DMS153 treated with DMSO at 0.1 percent for 48 hours (cell line): ENCODE data around the gene ATP2A2.
"Not testable (repeated sequence)": the region's sequence is repeated elsewhere in the genome, so short reads cannot be mapped to it uniquely, and the experiment has no call there.

Source experiments
- DNase-seq: peaks from one replicate; lab custom pipeline; 2025; ENCODE audit not compliant: unreplicated experiment; lab: John Stamatoyannopoulos, UW

Gene ATP2A2

DNA sequence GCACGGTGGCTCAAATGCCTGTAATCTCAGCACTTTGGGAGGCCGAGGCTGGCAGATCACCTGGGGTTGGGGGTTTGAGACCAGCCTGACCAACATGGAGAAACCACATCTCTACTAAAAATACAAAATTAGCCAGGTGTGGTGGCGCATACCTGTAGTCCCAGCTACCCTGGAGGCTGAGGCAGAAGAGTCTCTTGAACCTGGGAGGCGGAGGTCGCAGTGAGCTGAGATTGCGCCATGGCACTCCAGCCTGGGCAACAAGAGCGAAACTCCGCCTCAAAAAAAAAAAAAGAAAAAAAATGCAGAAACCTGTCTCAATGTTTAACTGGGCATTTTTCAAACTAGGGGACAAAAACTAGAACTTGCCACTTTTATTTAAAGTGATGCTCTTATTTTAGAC lies 59.2 kb downstream of the ATP2A2 start:
- DNase-seq, result not testable (repeated sequence)

GRCh38 chr12:110340706-110341105 lies 59.7 kb downstream of the ATP2A2 start:
- no peak for DNase-seq

DNA sequence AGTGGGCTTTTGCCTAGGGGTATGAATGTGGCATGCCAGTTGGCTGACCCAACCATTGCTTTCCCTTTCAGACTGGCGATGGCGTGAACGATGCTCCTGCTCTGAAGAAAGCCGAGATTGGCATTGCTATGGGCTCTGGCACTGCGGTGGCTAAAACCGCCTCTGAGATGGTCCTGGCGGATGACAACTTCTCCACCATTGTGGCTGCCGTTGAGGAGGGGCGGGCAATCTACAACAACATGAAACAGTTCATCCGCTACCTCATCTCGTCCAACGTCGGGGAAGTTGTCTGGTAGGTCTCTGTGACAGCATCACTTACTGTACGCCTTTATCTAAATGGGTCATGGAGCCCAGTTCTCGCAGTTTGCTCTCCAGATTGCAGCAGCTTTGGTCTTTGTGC lies 61.1 kb downstream of the ATP2A2 start:
- DNase-seq, result no peak

DNA sequence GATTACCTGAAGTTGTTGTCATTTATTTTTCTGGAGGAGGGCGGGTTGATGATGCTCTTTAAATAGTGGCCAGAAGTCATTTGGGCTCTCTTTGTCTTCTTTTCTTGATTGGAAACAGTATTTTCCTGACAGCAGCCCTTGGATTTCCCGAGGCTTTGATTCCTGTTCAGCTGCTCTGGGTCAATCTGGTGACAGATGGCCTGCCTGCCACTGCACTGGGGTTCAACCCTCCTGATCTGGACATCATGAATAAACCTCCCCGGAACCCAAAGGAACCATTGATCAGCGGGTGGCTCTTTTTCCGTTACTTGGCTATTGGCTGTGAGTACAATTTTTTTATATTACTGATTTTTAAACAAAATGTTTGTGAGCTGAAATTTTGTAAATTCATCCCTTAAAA lies 62.1 kb downstream of the ATP2A2 start:
- DNase-seq, result no peak

DNA sequence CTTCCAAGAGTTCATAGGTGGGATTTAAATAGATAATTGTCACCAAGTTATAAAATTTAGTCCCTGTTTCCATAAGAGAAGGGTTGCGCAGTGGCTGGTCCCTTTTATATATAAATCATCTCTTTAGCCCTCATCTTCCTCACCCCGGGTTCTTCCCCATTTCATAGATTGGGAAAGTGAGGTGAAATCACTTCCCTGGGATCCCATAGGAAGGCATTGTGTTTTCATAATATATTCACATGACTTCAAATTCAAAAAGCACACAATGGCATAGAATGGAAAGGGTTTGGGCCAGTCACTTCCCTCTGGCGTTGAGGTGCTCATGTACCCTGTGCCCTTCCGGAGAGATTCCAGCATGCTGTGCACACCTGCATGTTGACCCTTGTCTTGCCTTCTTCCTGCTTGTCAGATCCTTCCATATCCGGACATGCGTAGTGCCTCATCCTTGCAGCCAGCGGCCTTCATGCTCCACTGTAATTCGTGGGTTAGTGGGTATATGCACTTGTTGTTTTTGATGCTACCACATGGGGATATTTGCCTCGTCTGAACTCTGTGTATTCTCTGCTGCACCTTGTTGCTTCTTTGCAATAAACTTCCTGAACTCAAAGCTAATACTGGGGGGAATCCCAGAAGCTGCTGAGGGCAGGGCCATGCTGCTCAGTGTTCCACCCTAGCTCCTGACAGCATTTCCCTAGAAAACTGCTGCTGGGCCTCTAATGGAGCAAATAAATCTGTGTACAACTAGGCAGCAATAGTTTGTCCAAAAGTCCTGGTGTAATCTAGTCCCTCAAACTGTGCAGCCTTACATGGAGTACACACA lies 62.9 kb downstream of the ATP2A2 start:
- DNase-seq, result no peak

DNA sequence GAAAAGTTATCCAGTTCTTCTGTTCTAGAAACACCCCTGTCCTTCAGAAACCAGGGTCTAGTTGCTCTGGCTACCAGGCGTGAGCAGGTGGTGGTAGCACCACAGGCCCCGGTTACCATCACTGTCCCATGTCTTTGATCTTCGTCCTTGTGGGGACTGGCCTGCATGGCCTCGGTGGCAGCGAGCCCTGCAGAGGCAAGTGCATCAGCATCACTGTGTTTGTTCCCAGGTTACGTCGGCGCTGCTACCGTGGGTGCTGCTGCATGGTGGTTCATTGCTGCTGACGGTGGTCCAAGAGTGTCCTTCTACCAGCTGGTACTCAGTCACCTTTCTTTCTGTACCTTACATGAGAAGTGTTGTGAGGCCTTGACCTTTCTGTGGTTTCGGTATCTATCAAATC lies 63.6 kb downstream of the ATP2A2 start:
- no peak for DNase-seq

DNA sequence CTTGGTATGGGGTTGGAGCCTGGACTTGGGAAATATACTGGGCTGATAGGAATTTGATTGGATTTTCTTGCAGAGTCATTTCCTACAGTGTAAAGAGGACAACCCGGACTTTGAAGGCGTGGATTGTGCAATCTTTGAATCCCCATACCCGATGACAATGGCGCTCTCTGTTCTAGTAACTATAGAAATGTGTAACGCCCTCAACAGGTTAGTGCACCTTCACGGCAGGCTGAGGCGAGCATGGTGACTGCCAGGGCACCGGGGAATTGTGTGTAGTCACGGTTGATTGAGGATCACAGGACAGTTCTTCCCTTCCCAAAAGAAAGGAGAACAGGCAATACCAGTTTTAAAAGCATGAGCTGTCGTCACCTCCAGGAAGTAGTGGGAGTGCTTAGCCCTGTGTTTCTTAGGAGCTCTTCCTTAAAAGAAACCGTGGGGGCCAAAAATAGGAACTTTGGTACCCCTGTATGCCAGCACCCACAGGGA lies 64.2 kb downstream of the ATP2A2 start:
- DNase-seq, result no peak

DNA sequence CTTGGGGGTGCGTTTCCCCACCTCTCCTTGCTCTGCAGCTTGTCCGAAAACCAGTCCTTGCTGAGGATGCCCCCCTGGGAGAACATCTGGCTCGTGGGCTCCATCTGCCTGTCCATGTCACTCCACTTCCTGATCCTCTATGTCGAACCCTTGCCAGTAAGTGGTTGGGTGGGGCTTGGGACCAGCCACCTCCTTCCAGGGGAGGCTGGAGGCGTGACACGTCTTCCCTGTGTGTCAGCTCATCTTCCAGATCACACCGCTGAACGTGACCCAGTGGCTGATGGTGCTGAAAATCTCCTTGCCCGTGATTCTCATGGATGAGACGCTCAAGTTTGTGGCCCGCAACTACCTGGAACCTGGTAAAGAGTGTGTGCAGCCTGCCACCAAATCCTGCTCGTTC lies 64.9 kb downstream of the ATP2A2 start:
- no peak for DNase-seq

DNA sequence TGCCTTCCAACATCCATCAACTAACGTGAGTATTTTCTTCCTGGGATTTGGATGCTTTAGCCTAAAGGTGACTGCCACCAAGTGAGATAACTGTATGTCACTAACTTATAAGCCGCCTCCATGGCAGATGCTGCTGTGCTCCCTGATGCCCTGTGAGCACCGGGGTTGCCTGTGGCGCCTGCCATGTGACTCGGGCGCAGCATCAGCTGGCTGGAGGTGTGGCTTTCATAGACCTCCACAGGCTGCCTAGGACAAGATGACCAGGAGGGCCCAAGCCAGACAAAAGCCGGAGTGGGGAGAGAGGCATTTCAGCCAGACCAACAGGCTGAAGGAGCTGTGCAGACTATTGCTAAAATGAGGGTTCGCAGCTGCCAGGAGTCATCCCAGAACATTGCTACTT lies 66.7 kb downstream of the ATP2A2 start:
- no peak for DNase-seq

DNA sequence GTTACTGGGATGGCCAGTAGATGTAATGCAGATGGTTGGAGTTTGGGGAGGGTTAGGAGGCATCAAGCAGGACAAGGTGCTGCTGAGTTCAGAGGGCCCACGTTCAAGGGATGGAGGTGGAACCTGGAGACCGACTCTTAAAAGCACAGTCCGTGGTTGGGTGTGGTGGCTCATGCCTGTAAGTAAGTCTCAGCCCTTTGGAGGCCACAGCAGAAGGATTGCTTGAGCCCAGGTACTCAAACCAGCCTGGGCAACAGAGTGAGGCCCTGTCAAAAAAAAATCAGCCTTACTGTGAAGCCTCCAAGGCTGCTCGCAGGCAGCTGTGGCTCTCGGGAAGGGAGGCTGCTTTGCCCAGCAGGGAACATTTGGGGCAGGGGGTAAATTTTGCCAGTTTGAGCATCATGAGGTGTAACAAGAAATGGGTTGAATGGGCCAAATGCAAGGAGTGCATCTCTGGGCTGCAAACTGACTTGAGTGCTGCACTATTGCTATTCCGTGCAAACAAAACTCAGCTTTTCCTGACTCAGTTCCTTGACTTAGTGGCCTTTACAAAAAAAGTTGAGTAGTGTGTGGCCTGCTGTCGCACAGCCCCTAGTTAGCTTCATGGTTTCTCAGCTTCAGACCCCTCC lies 67.5 kb downstream of the ATP2A2 start:
- DNase-seq, result no peak

- DNase-seq, result no peak
Observed at GRCh38 chr12:110349096-110349495, 68.0 kb downstream of the ATP2A2 start.

- DNase-seq, result no peak
Observed at GRCh38 chr12:110349514-110350151, 68.6 kb downstream of the ATP2A2 start.

DNA sequence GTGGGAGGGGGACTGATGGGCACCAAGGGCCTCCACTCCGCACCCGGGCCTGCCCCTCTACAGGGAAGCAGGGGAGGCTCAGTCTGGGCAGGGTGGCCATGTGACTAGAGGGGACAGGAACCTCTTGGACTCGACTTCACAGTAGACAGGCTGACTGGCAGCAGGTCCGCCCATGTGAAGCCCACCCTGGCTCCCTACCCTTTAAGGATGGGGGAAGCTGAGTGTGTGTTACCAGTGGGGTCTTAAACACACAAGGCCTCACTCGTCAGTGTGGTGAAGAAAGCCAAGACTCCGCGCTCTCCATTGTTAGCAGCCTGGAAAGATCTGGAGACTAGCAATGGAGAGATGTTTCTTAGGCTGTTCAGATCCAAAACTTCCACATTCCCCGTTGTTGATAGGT lies 70.1 kb downstream of the ATP2A2 start:
- no peak for DNase-seq

DNA sequence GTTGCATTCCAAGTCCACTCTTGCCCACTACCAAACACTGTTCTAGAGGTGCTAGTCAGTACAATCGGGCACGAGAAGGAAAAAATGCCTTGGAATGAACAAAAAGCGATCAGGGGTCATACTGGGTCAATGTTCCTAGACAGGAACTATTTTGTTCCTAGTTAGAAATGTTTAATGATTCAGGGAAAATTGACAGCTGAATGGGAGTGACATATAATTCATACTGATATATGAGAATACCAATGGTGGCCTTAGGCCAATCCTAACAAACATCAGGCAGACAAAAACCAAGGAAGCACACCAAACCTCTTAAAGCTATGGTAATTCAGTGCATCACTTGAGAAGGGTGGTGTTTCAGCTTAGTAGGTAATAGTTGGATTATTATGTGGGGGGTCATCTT lies 71.4 kb downstream of the ATP2A2 start:
- DNase-seq, result no peak

DNA sequence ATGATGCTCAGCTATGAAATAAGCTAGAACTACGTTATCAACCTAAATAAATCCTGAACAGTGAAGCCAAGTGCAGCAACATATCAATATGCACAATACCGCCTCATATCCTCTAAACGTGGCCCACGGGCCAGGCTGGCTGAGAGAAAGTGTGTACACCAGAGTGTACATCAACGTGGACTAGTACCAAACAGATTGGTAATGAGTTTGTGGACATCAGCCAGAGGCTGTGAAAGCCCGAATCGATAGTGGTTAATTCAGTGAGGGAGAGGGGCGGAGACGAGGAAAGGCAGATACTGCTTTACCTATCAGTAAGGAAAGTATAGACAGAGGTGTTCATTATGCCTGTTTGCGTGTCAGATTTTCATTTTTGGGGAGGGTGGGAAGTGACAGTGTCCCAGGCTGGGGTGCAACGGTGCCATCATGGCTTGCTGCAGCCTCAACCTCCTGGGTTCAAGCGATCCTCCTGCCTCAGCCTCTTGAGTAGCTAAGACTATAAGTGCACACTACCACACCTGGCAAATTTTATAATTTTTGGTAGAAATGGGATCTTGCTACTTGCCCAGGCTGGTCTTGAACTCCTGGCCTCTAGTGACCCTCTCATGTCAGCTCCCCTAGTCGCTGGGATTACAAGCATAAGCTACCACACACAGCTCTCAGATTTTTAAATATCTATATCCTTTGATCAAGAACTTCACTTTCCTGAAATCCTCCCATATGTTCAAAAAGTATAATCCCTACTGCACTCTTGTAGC lies 72.3 kb downstream of the ATP2A2 start:
- DNase-seq, result no peak

DNA sequence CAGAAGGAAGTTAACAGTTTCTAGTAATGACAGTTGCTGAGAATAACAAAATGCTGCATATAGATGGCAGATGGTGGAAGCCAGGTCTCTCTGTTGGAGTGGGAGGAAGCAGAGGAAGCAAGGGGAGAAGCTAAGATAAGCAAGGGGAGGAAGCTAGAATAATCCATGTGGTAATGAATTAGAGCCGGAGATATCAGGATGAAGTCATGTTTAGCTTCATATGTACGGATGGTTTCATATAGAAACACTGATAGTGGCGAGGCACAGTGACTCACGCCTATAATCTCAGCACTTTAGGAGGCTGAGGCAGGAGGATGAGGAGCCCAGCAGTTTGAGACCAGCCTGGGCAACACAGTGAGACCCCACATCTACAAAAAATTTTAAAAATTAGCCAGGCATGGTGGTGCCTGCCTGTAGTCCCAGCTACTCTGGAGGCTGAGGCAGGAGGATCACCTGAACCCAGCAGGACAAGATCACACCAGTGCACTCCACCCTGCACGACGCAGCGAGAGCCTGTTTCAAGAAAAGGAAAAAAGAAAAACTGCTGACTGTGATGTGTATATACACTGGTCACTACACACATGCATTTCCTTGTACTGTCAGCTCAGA lies 73.2 kb downstream of the ATP2A2 start:
- DNase-seq, result no peak

- no peak for DNase-seq
Observed at GRCh38 chr12:110355073-110355472, 74.0 kb downstream of the ATP2A2 start.

DNA sequence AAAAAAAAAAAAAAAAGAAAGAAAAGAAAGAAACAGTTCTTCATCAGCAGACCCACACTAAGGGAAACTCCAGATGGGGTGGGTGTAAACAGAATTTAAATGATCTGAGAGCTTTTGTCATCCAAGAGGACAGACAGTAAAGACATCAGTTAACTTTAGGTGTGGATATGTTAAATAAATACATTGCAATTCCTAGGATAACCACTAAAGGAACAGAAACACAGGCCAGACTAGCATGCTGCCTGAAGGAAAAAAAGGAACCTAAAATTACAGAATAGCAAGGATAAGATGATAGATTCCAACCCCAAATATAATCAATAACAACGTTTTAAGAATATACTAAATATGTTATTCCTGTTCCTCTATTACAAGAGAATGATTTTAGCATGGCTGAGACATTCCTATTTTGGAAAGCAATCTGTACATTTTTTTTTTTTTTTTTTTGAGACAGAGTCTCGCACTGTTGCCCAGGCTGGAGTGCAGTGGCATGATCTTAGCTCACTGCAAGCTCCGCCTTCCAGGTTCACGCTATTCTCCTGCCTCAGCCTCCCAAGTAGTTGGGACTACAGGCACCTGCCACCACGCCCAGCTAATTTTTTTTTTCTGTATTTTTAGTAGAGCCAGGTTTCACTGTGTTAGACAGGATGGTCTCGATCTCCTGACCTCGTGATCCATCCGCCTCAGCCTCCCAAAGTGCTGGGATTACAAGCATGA lies 77.5 kb downstream of the ATP2A2 start:
- not testable (repeated sequence) for DNase-seq

- DNase-seq, result no peak
Observed at GRCh38 chr12:110361216-110361615, 80.2 kb downstream of the ATP2A2 start.
